Heart left ventricle (tissue), 16 donors: ENCODE measurements around the gene CNOT1. TPM values are rescaled to one million over a fixed set of nuclear protein-coding genes. Genes with fewer than 3 reads are reported as not detected.

Experiments used
- ATAC-seq, 4 donors: fragments of 200-7000 bp; cut with Tn5 transposase; one replicate each; pipeline ENCODE4 v1.9.1; 2020 to 2022; ENCODE audit warnings: moderate library complexity in 4 of 4, mild to moderate bottlenecking in 3 of 4, moderate number of reproducible peaks in 1 of 4
- DNase-seq, 5 donors: peaks; one replicate each; pipeline ENCODE4 v3.0.0-alpha.2; 2020
- H3K27ac ChIP-seq, 12 donors: fragments of 200-600 bp; sonication (generic) in 4 of 12; one replicate each; pipeline versions ENCODE4 v1.5.0 to v1.8.0; 2016 to 2022; ENCODE audit warnings: mild to moderate bottlenecking in 2 of 12
- H3K27me3 ChIP-seq, 9 donors: fragments of 200-600 bp; sonication (generic) in 2 of 9; one replicate each; pipeline versions ENCODE4 v1.5.1 to v1.8.0; 2016 to 2022; ENCODE audit warnings: mild to moderate bottlenecking in 3 of 9
- H3K36me3 ChIP-seq, 9 donors: fragments of 200-600 bp; sonication (generic) in 2 of 9; one replicate each; pipeline versions ENCODE4 v1.5.0 to v1.8.0; 2018 to 2022; ENCODE audit warnings: mild to moderate bottlenecking in 2 of 9
- H3K4me1 ChIP-seq, 12 donors: fragments of 200-600 bp; sonication (generic) in 4 of 12; one replicate each; pipeline versions ENCODE4 v1.5.0 to v1.8.0; 2016 to 2022; ENCODE audit warnings: mild to moderate bottlenecking in 3 of 12
- H3K4me3 ChIP-seq, 12 donors: fragments of 200-600 bp; sonication (generic) in 4 of 12; one replicate each; pipeline versions ENCODE4 v1.5.0 to v1.8.0; 2017 to 2022; ENCODE audit warnings: mild to moderate bottlenecking in 9 of 12, moderate library complexity in 4 of 12
- H3K9me3 ChIP-seq, 12 donors: fragments of 200-600 bp; sonication (generic) in 4 of 12; one replicate each; pipeline versions ENCODE4 v1.5.0 to v1.8.0; 2016 to 2022; ENCODE audit warnings: mild to moderate bottlenecking in 1 of 12
- CTCF ChIP-seq, 12 donors: fragments of 200-600 bp; sonication (generic) in 4 of 12; IDR thresholded peaks; one replicate each; pipeline versions ENCODE4 v1.5.0 to v1.8.0; 2018 to 2022; ENCODE audit warnings: antibody characterized with exemption in 12 of 12, mild to moderate bottlenecking in 5 of 12
- POLR2A ChIP-seq, 2 donors: fragments of 450-650 bp; IDR thresholded peaks; one replicate each; pipeline ENCODE4 v1.6.1; 2017; ENCODE audit warnings: antibody characterized with exemption in 2 of 2, mild to moderate bottlenecking in 2 of 2, moderate library complexity in 2 of 2
- WGBS, 4 donors: extraction: QIAGEN DNeasy Blood & Tissue Kit in 2 of 4; methylation state at CpG; one replicate each; pipeline versions ENCODE4 v1.1.5 to v1.1.7; 2013 to 2018; 5-methylcytosine and 5-hydroxymethylcytosine counted together
- intact Hi-C, 10 donors: fragments of 100-400 bp; cut with DNase I; formaldehyde crosslinking; loops; one replicate each; pipeline versions ENCODE4 v1.11.1 to v1.14.2; 2022
- polyA plus RNA-seq, 2 donors: library from polyadenylated mRNA; stranded (reverse); fragments of 200-250 nt; gene quantifications; one replicate each; pipeline ENCODE4 v1.2.3, GENCODE V29; 2013
- total RNA-seq, 9 donors: library from RNA; depleted of rRNA in 2 of 9; stranded (reverse); fragments of >200 nt in 2 of 9; fragmentation: NEBNext Ultra II Directional in 3 of 9; extraction: Animal tissue kit (Norgen Biotek cat#: 25700) in 3 of 9; gene quantifications; one replicate each; pipeline versions ENCODE4 v1.1.0 to v1.2.4, GENCODE V29; 2016 to 2023
- donor health status: ischemic (EF 13 %, LVEDD 7.1; RV severe dilation, severe dysfunction).
- donor health status: healthy with polysubstance abuse.
- donor health status: DM: no; HTN: yes; CAD: no.
- donor health status: DM: no; HTN: no; CAD: no.
- donor health status: ischemic (EF 25% LVEDD 6.9; RV normal size, moderate dysfunction).
- donor health status: ischemic (EF 25% LVEDD 5.7; RV mildly dilated, moderate dysfunction).
- donor health status: healthy.
- donor health status: DM: yes; HTN: yes; CAD: no.
- donor health status: ischemic (EF 35%, LVEDD 5.7; RV mildly dilated, moderate dysfunction).
- donor health status: nonischemic (EF 11% LVEDD 7.7; RV severe dilation, severe dysfunction).
- donor health status: DM: yes; HTN: yes; CAD: no.
- donor health status: PGD.
- donor health status: ischemic (EF 29% LVEDD 5.4; RV normal size, mild dysfunction).
- donor health status: nonischemic (EF 23%, LVEDD 6.1; RV moderate dilation, normal function).

Gene CNOT1
- total and polyA plus RNA-seq, 11 donors, result 21.2 to 110 (median 81.1) TPM

GRCh38 chr16:58582971-58583765 lies 46.5 kb downstream of the CNOT1 start:
- no peak for DNase-seq
- Histone ChIP-seq H3K9me3 (no peaks in the 10 kb centered on the region), H3K27ac (no peak overlapping the region), H3K4me3 (no peak overlapping the region), H3K36me3 (peaks cover 0 to 97% (median 95%) of the 10 kb centered on the region in 9 donors), H3K4me1 (peaks cover 0 to 10% (median 1%) of the 10 kb centered on the region in 12 donors), H3K27me3 (no peaks in the 10 kb centered on the region)
- 85 to 91% (median 88%) methylated on average over 8 of the region's 8 CpGs for WGBS, 4 donors
- TF ChIP-seq POLR2A (IDR thresholded peaks at IDR 0.05) (no peak), CTCF (IDR thresholded peaks at IDR 0.05) (no peak)
- peak in 1 of 4 donors; percentile 34 for ATAC-seq
- intact Hi-C loops, result loop anchor here in 3 of 10 donors (5.0 to 10.0 kb wide), 3 partner anchors 36 to 58 kb away; no protein-coding TSS in a partner anchor

GRCh38 chr16:58582133-58582532 lies 47.5 kb downstream of the CNOT1 start:
- H3K9me3 ChIP-seq, result no peaks in the 10 kb centered on the region
- H3K27me3 ChIP-seq, result no peaks in the 10 kb centered on the region
- TF ChIP-seq POLR2A (IDR thresholded peaks at IDR 0.05), result no peak
- TF ChIP-seq CTCF (IDR thresholded peaks at IDR 0.05), result no peak
- H3K4me1 ChIP-seq, result peaks cover 0 to 10% (median 1%) of the 10 kb centered on the region in 12 donors
- no peak for DNase-seq
- intact Hi-C loops, result loop anchor here in 3 of 10 donors (5.0 to 10.0 kb wide), 3 partner anchors 35 to 57 kb away; no protein-coding TSS in a partner anchor
- no peak for ATAC-seq
- no peak overlapping the region for H3K27ac ChIP-seq
- 94 to 95% (median 94%) methylated on average over 6 of the region's 6 CpGs for WGBS, 4 donors
- peaks cover 0 to 97% (median 95%) of the 10 kb centered on the region in 9 donors for H3K36me3 ChIP-seq
- H3K4me3 ChIP-seq, result no peak overlapping the region

- 83 to 90% (median 86%) methylated on average over 8 of the region's 8 CpGs for WGBS, 4 donors
- Histone ChIP-seq H3K4me3 (no peak overlapping the region), H3K9me3 (no peaks in the 10 kb centered on the region), H3K27ac (no peak overlapping the region), H3K27me3 (no peaks in the 10 kb centered on the region), H3K4me1 (peaks cover 0 to 10% (median 0%) of the 10 kb centered on the region in 12 donors), H3K36me3 (peaks cover 0 to 100% (median 99%) of the 10 kb centered on the region in 9 donors)
- DNase-seq (no peak), ATAC-seq (peak in 1 of 4 donors; percentile 59)
- intact Hi-C loops, result loop anchor here in 2 of 10 donors (5.0 kb wide), 1 partner anchor 37 kb away; no protein-coding TSS in a partner anchor
- TF ChIP-seq CTCF (IDR thresholded peaks at IDR 0.05) (no peak), POLR2A (IDR thresholded peaks at IDR 0.05) (no peak)
Measured at GRCh38 chr16:58579587-58579986, 50.0 kb downstream of the CNOT1 start.

GRCh38 chr16:58578642-58579041 lies 51.0 kb downstream of the CNOT1 start:
- peak overlapping the region in 1 of 12 donors; percentile 31 for H3K27ac ChIP-seq
- H3K27me3 ChIP-seq, result no peaks in the 10 kb centered on the region
- TF ChIP-seq POLR2A (IDR thresholded peaks at IDR 0.05) (no peak), CTCF (IDR thresholded peaks at IDR 0.05) (no peak)
- intact Hi-C loops, result loop anchor here in 2 of 10 donors (5.0 kb wide), 1 partner anchor 36 kb away; no protein-coding TSS in a partner anchor
- peak; percentile 53 to 79 (median 76) for ATAC-seq
- 52 to 67% (median 60%) methylated on average over 3 of the region's 3 CpGs for WGBS, 4 donors
- peaks cover 0 to 13% (median 0%) of the 10 kb centered on the region in 12 donors for H3K4me1 ChIP-seq
- H3K9me3 ChIP-seq, result no peaks in the 10 kb centered on the region
- H3K4me3 ChIP-seq, result no peak overlapping the region
- peaks cover 0 to 100% (median 99%) of the 10 kb centered on the region in 9 donors for H3K36me3 ChIP-seq
- no peak for DNase-seq
